ENCODE measurements around the gene NKX2-8. TPM values are rescaled to one million over a fixed set of nuclear protein-coding genes. Genes with fewer than 3 reads are reported as not detected.

NKX2-8 gene
- total RNA-seq, 1 donor = not detected

GRCh38 chr14:36617824-36618223, 35.4 kb upstream of the NKX2-8 start:
- Histone ChIP-seq H3K4me3 (ENCODE audit: insufficient read depth, low read length) (no peak overlapping the region), H3K4me2 (ENCODE audit: insufficient read depth, low read length) (no peak overlapping the region), H2AFZ (ENCODE audit: low read length) (no peak overlapping the region), H3K27ac (ENCODE audit: low read depth, low read length) (no peak overlapping the region), H3K79me2 (ENCODE audit: insufficient read depth, low read length) (no peaks in the 10 kb centered on the region), H3K9me3 (ENCODE audit: low read depth, low read length) (no peaks in the 10 kb centered on the region), H3K4me1 (ENCODE audit: insufficient read depth, low read length) (no peaks in the 10 kb centered on the region), H3K36me3 (ENCODE audit: insufficient read depth, low read length) (no peaks in the 10 kb centered on the region), H4K20me1 (ENCODE audit: insufficient read depth, low read length) (no peaks in the 10 kb centered on the region), H3K27me3 (ENCODE audit: insufficient read depth, low read length) (no peaks in the 10 kb centered on the region)
- TF ChIP-seq CTCF (IDR thresholded peaks at IDR 0.05; ENCODE audit: extremely low read depth, low read depth, low read length) = no peak
- DNase-seq (ENCODE audit: insufficient read length, low spot score, missing footprints) = no peak

DNA sequence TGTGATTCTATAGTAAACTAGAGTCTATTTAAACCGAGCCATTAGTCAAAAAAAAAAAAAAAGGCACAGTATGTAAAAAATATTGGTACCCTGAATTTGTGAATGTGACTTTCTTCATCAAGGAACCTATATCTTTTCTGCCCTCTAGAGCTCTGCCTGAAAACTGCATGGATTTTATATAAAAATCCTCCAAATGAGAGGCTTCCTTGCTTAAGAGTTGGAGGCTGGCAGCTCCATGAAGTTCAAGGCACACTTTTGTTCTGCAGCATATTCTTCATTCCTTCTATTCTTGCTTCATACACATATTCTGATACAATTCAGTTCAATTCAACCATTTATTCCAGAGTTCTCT, 23.1 kb upstream of the NKX2-8 start:
- H3K9me3 ChIP-seq (ENCODE audit: low read depth, low read length) = no peaks in the 10 kb centered on the region
- H4K20me1 ChIP-seq (ENCODE audit: insufficient read depth, low read length) = no peaks in the 10 kb centered on the region
- no peak overlapping the region for H3K4me2 ChIP-seq (ENCODE audit: insufficient read depth, low read length)
- H3K4me3 ChIP-seq (ENCODE audit: insufficient read depth, low read length) = no peak overlapping the region
- no peak for TF ChIP-seq CTCF (IDR thresholded peaks at IDR 0.05; ENCODE audit: extremely low read depth, low read depth, low read length)
- DNase-seq (ENCODE audit: insufficient read length, low spot score, missing footprints) = no peak
- H2AFZ ChIP-seq (ENCODE audit: low read length) = no peak overlapping the region
- H3K36me3 ChIP-seq (ENCODE audit: insufficient read depth, low read length) = no peaks in the 10 kb centered on the region
- H3K79me2 ChIP-seq (ENCODE audit: insufficient read depth, low read length) = no peaks in the 10 kb centered on the region
- no peak overlapping the region for H3K27ac ChIP-seq (ENCODE audit: low read depth, low read length)
- no peaks in the 10 kb centered on the region for H3K4me1 ChIP-seq (ENCODE audit: insufficient read depth, low read length)
- H3K27me3 ChIP-seq (ENCODE audit: insufficient read depth, low read length) = no peaks in the 10 kb centered on the region

DNA sequence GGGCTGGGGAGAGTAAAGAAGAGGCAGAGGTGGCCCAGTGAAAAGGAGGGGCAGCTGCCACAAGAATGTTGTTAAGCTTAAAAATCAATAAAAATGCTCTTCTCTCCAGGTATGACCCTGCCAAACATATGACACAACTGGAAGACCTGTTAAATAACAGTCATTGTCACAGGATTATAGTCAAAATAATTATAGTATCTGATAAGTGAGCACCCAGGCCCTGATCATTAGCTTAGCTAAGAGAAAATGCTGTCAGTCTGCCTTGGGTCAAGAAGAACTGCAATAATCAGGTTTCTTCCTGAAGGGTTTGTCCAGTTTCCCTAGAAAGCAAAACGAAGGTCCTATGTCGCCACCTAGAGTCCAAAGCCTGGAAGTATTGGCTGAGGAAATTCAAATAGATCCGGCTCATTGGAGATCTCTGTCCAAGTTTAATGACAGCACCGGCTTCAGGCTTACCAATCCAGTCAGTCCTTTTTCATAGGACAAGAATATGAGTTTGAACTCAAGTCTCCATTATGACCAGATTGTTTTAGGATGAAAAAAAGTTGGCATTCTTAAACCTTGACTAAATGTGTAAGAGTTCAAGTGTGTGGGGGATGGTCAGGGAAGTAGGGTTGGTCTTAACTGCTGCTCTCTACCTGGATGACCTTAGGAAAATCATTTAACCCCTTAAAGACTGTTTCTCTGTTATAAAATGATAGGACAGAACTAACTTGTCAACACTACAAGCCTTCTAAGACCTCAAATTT, 22.5 kb upstream of the NKX2-8 start:
- no peaks in the 10 kb centered on the region for H3K4me1 ChIP-seq (ENCODE audit: insufficient read depth, low read length)
- no peaks in the 10 kb centered on the region for H3K9me3 ChIP-seq (ENCODE audit: low read depth, low read length)
- H3K27ac ChIP-seq (ENCODE audit: low read depth, low read length) = no peak overlapping the region
- no peaks in the 10 kb centered on the region for H3K27me3 ChIP-seq (ENCODE audit: insufficient read depth, low read length)
- peak; percentile 83 for TF ChIP-seq CTCF (IDR thresholded peaks at IDR 0.05; ENCODE audit: extremely low read depth, low read depth, low read length)
- H2AFZ ChIP-seq (ENCODE audit: low read length) = no peak overlapping the region
- H4K20me1 ChIP-seq (ENCODE audit: insufficient read depth, low read length) = no peaks in the 10 kb centered on the region
- H3K36me3 ChIP-seq (ENCODE audit: insufficient read depth, low read length) = no peaks in the 10 kb centered on the region
- no peak overlapping the region for H3K4me3 ChIP-seq (ENCODE audit: insufficient read depth, low read length)
- no peaks in the 10 kb centered on the region for H3K79me2 ChIP-seq (ENCODE audit: insufficient read depth, low read length)
- peak; percentile 76 for DNase-seq (ENCODE audit: insufficient read length, low spot score, missing footprints)
- H3K4me2 ChIP-seq (ENCODE audit: insufficient read depth, low read length) = no peak overlapping the region

- Histone ChIP-seq H3K4me1 (ENCODE audit: insufficient read depth, low read length) (no peaks in the 10 kb centered on the region), H3K4me3 (ENCODE audit: insufficient read depth, low read length) (no peak overlapping the region), H3K36me3 (ENCODE audit: insufficient read depth, low read length) (no peaks in the 10 kb centered on the region), H2AFZ (ENCODE audit: low read length) (no peak overlapping the region), H4K20me1 (ENCODE audit: insufficient read depth, low read length) (no peaks in the 10 kb centered on the region), H3K79me2 (ENCODE audit: insufficient read depth, low read length) (no peaks in the 10 kb centered on the region), H3K27me3 (ENCODE audit: insufficient read depth, low read length) (peaks cover 2% of the 10 kb centered on the region), H3K4me2 (ENCODE audit: insufficient read depth, low read length) (no peak overlapping the region), H3K27ac (ENCODE audit: low read depth, low read length) (no peak overlapping the region), H3K9me3 (ENCODE audit: low read depth, low read length) (no peaks in the 10 kb centered on the region)
- no peak for DNase-seq (ENCODE audit: insufficient read length, low spot score, missing footprints)
- TF ChIP-seq CTCF (IDR thresholded peaks at IDR 0.05; ENCODE audit: extremely low read depth, low read depth, low read length) = no peak
Measured at GRCh38 chr14:36600431-36600830, 18.0 kb upstream of the NKX2-8 start.
